ENCODE measurements around the gene DNAJC8.

DNAJC8 gene

DNA sequence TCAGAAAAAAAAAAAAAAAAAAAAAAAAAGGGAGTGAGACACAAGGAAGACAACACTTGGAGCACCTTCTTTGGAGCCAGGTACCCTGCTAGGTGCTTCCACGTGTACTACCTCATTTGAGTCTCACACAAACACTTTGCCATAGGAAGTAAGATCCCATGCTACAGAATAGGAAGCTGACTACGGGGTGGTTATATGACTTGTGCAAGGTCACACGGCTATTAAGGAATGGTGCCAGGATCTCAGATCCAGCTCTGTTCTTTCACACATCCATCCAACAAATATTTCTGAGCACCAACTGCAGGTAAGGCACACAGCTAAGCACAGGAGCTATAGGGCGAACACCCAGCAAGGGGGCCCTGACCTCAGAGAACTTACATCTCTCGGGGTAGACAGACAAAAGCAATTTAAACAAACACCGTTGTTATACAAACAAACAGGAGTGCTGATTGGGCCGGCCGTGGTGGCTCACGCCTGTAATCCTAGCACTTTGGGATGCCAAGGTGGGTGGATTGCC lies 78.7 kb downstream of the DNAJC8 start:
- H3K4me3 ChIP-seq (ENCODE audit: insufficient read length, low read depth), result no peak overlapping the region
- H3K9me3 ChIP-seq (ENCODE audit: insufficient read depth, low read length), result no peaks in the 10 kb centered on the region
- H3K9ac ChIP-seq (ENCODE audit: insufficient read length, low read depth), result no peak overlapping the region
- H3K4me1 ChIP-seq (ENCODE audit: insufficient read depth, insufficient read length), result peaks cover 3% of the 10 kb centered on the region
- H3K27me3 ChIP-seq (ENCODE audit: insufficient read depth, insufficient read length), result no peaks in the 10 kb centered on the region
- no peaks in the 10 kb centered on the region for H3K36me3 ChIP-seq (ENCODE audit: insufficient read depth, insufficient read length, low read length)
- DNase-seq (ENCODE audit: low read depth, low spot score), result no peak
- TF ChIP-seq SUZ12 (IDR thresholded peaks at IDR 0.05; ENCODE audit: extremely low read depth, insufficient read depth, insufficient read length), result no peak
- no peak for TF ChIP-seq YY1 (IDR thresholded peaks at IDR 0.05; ENCODE audit: insufficient read depth, insufficient read length)
- TF ChIP-seq ZNF274 (IDR thresholded peaks at IDR 0.05; ENCODE audit: low read depth, low read length), result no peak
